T-helper 1 cell treated with Interleukin-12 subunit alpha and Interleukin-12 subunit beta and Interleukin-4 antibody, amounts not matched to agents 30 μg/mL and 1 μg/mL, for 36 hours (primary cell): ENCODE data around the gene XRCC5.

ENCODE experiments used
- H3K27ac Mint-ChIP-seq: one replicate; pipeline ENCODE4 v1.8.0; 2021; ENCODE audit warnings: mild to moderate bottlenecking, mixed read lengths
- H3K27me3 Mint-ChIP-seq: one replicate; pipeline ENCODE4 v1.8.0; 2021; ENCODE audit warnings: low read depth, mixed read lengths
- H3K36me3 Mint-ChIP-seq: one replicate; pipeline ENCODE4 v1.8.0; 2021; ENCODE audit warnings: low read depth, mixed read lengths
- H3K4me1 Mint-ChIP-seq: one replicate; pipeline ENCODE4 v1.8.0; 2021; ENCODE audit warnings: low read depth, mixed read lengths
- H3K4me3 Mint-ChIP-seq: one replicate; pipeline ENCODE4 v1.8.0; 2021; ENCODE audit warnings: mild to moderate bottlenecking, moderate library complexity, mixed read lengths
- H3K9me3 Mint-ChIP-seq: one replicate; pipeline ENCODE4 v1.8.0; 2021; ENCODE audit warnings: mixed read lengths

Gene XRCC5

DNA sequence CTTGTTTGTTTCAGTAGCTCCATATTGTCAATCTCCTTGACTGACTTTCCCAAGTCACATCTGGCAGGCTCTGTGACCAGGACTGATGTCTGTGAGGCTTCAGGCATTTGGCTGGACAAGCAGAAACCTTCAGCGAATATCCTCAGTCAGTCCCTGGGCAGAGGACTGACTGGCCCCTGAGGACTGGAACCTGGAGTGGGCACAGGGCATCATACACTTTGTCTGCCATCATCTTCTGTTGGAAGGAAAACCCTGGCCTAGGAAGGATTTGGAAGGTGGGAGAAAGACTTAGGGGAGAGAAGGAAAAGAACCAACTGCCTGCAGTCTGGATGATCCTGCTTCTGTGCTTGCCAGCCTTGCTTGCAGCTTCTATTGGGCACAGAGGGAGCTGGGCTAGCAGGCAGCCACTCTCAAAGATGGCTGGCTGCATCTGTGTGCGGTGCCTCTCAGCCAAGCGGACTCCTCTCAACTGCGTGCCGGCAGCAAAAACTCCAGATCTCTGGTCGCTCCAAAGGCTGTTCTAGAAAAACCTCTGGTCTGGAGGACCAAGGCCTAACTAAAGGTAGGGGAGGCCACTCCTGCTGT lies 136.3 kb downstream of the XRCC5 start:
- H3K27ac Mint-ChIP-seq: no peak overlapping the region
- H3K4me1 Mint-ChIP-seq: no peaks in the 10 kb centered on the region

DNA sequence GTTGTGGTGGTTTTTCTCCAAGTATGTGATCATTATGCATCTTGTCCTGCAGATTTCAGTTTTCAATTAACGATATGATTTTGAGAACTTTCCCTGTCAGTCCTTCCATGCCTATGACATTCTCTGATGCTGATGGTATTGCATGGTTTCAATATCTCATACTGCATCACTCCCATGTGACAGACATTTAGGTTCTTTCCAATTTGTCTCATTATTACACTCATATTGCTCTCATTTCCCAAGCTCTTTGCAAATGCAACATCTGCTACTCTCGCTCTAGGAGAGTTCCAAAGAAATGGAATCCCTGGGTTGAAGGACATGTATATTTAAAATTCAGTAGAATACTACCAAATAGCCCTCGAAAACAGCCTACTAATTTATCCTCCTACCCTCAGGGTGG lies 137.6 kb downstream of the XRCC5 start:
- peaks cover 8% of the 10 kb centered on the region for H3K27me3 Mint-ChIP-seq

More for the DNA sequence above, 136.3 kb downstream of the XRCC5 start:
- Mint-ChIP-seq H3K4me3 (no peak overlapping the region), H3K27me3 (peaks cover 8% of the 10 kb centered on the region), H3K36me3 (peaks cover 4% of the 10 kb centered on the region), H3K9me3 (peaks cover 3% of the 10 kb centered on the region)

More for the DNA sequence above, 137.6 kb downstream of the XRCC5 start:
- Mint-ChIP-seq H3K4me3 (no peak overlapping the region), H3K27ac (no peak overlapping the region), H3K9me3 (peaks cover 3% of the 10 kb centered on the region), H3K36me3 (peaks cover 4% of the 10 kb centered on the region), H3K4me1 (no peaks in the 10 kb centered on the region)
